ENCODE results near the gene TAS1R2. TPM values are rescaled to one million over a fixed set of nuclear protein-coding genes. Genes with fewer than 3 reads are reported as not detected.

Gene TAS1R2
- total and polyA plus RNA-seq, 2 of the 13 experiments (the other 11 are each of a cell fraction or from before 2014, with no cell fraction given) = not detected

DNA sequence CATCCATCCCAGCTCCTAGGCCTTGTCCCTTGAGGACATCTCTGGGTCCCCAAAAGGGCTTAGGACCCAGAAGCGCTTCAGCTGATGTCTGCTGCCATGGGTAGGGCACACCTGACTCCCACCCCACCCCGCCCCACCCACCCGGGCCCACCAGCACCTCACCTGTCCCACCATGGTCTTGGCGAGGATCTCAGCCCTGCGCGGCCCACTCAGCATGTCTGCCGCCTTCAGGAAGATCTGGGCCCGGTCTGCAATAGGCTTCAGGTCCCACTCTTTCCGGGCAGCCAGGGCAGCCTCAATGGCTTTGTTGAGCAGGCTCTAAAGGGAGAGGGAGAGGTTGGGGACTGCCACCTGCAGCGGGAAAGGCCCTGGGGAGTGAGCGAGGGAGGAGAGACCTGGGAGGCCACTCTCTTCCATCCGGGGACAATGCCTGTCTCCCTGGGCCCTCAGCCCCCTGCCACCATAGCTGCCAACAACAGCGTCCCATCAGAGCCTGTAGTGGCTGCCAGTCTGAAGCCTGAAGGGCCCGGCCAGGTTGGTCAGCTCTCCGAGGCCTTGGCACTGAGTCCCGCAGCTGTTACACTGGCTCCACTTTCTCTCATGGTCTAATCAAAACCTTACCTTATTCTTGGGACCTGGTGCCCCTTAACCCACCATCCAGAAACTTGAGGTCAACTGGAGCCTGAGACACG lies 26.0 kb upstream of the TAS1R2 start:
- Histone ChIP-seq H3K4me1 (ENCODE audit: insufficient read depth, low read length) (peaks cover 2% of the 10 kb centered on the region), H3K4me3 (replicated peaks in 1 of 3; ENCODE audit: insufficient read depth in 1 of 3, low read depth in 2 of 3, low read length in 3 of 3) (no peak overlapping the region), H3K9me3 (ENCODE audit: low read length) (no peaks in the 10 kb centered on the region), H3K79me2 (ENCODE audit: insufficient read depth, low read length) (peaks cover 2% of the 10 kb centered on the region), H3K4me2 (ENCODE audit: low read depth, low read length) (no peak overlapping the region), H3K36me3 (replicated peaks in 1 of 2; ENCODE audit: control insufficient read depth in 1 of 2, insufficient read depth in 2 of 2, low read length in 2 of 2) (peaks cover 55 to 92% of the 10 kb centered on the region in 2 experiments), H3K9ac (ENCODE audit: insufficient read depth, low read depth, low read length) (no peak overlapping the region), H3K27ac (ENCODE audit: extremely low read length, insufficient read depth, low read length) (no peak overlapping the region), H4K20me1 (ENCODE audit: insufficient read depth, low read length) (peaks cover 39% of the 10 kb centered on the region), H3K27me3 (ENCODE audit: control insufficient read depth in 1 of 2, insufficient read depth in 2 of 2, low read length in 2 of 2) (no peaks in the 10 kb centered on the region), H2AFZ (ENCODE audit: low read length) (no peak overlapping the region)
- FAIRE-seq (no peak), DNase-seq (ENCODE audit: low spot score) (no peak), ATAC-seq (no peak)
- 97% methylated on average over 11 of the region's 17 CpGs for WGBS (ENCODE audit: low lambda C conversion rate)
- no TSS peak for BruUV-seq (replicated peaks)
- POLR2A ChIA-PET = no interaction called here
- intact Hi-C loops (cut with micrococcal nuclease; ENCODE audit: unreplicated experiment) (loop anchor here (2.0 kb wide), 1 partner anchor 15 kb away; no protein-coding TSS in a partner anchor), in situ Hi-C loops (cut with HindIII; ENCODE audit: extremely low pct_ligation_motif_present, low pct_unique_long_range_greater_than_20kb) (no loop called here)
- TF ChIP-seq ZNF788 (CRISPR knock-in tag; IDR thresholded peaks at IDR 0.05; ENCODE audit: borderline replicate concordance) (no peak), RBFOX2 (IDR thresholded peaks at IDR 0.05; ENCODE audit: low read depth, low read length) (peak; percentile 31; the same call in 1 of the 2 replicates), AGO2 (optimal IDR thresholded peaks at IDR 0.05; ENCODE audit: low read depth, low read length) (peak; percentile 56)
- CTCF ChIA-PET (ENCODE audit: low intra/inter-chr PET ratio, low total read pairs) = interaction anchor here (2.0 to 3.0 kb wide), 2 partner anchors 22 to 27 kb away, joined by 14 to 29 read pairs; no protein-coding TSS in a partner anchor

DNA sequence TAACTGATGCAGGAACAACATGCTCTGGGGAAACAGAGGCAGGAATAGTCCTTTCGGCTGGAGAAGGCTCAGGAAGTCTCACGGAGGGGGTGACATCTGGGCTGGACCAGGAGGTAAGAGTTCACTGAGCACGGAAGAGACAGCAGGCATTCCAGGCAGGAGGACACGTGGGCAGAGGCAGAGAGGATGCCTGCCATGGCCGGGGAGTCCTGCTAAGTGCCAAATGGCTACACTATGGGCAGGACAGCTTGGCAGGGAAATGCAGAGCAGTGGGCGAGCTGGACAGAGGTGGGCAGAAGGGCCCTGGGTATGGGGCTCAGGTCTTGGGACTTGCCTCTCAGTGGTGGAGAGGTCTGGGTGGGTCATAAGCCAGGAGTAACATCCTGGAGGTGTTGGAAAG lies 25.3 kb upstream of the TAS1R2 start:
- no peaks in the 10 kb centered on the region for H3K9me3 ChIP-seq (ENCODE audit: low read length)
- in situ Hi-C loops (cut with HindIII; ENCODE audit: extremely low pct_ligation_motif_present, low pct_unique_long_range_greater_than_20kb) = no loop called here
- POLR2A ChIA-PET = interaction anchor here (0.9 to 1.3 kb wide), 2 partner anchors 15 to 18 kb away, joined by 3 to 13 read pairs; partner anchors contain the start of gene ALDH4A1
- H4K20me1 ChIP-seq (ENCODE audit: insufficient read depth, low read length) = peaks cover 32% of the 10 kb centered on the region
- 96% methylated on average over 6 of the region's 6 CpGs for WGBS (ENCODE audit: low lambda C conversion rate)
- no peak for DNase-seq (ENCODE audit: low spot score)
- no peak overlapping the region for H3K27ac ChIP-seq (ENCODE audit: extremely low read length, insufficient read depth, low read length)
- no peak overlapping the region for H2AFZ ChIP-seq (ENCODE audit: low read length)
- intact Hi-C loops (cut with micrococcal nuclease; ENCODE audit: unreplicated experiment) = loop anchor here (1.0 to 2.0 kb wide), 2 partner anchors 16 to 29 kb away; no protein-coding TSS in a partner anchor
- no peaks in the 10 kb centered on the region for H3K4me1 ChIP-seq (ENCODE audit: insufficient read depth, low read length)
- H3K79me2 ChIP-seq (ENCODE audit: insufficient read depth, low read length) = no peaks in the 10 kb centered on the region
- no peak overlapping the region for H3K4me3 ChIP-seq (replicated peaks in 1 of 3; ENCODE audit: insufficient read depth in 1 of 3, low read depth in 2 of 3, low read length in 3 of 3)
- TF ChIP-seq TAF15 (IDR thresholded peaks at IDR 0.05; ENCODE audit: low read depth, low read length, poor library complexity, severe bottlenecking) (no peak), POLR2G (IDR thresholded peaks at IDR 0.05; ENCODE audit: low read depth, low read length) (no peak), ZNF234 (CRISPR knock-in tag; conservative IDR thresholded peaks at IDR 0.05) (no peak), NFRKB (IDR thresholded peaks at IDR 0.05) (no peak), ZNF883 (CRISPR knock-in tag; IDR thresholded peaks at IDR 0.05; ENCODE audit: not compliant biosample characterization) (no peak), ZNF547 (CRISPR knock-in tag; IDR thresholded peaks at IDR 0.05) (no peak)
- TF ChIP-seq, protein P1, sequence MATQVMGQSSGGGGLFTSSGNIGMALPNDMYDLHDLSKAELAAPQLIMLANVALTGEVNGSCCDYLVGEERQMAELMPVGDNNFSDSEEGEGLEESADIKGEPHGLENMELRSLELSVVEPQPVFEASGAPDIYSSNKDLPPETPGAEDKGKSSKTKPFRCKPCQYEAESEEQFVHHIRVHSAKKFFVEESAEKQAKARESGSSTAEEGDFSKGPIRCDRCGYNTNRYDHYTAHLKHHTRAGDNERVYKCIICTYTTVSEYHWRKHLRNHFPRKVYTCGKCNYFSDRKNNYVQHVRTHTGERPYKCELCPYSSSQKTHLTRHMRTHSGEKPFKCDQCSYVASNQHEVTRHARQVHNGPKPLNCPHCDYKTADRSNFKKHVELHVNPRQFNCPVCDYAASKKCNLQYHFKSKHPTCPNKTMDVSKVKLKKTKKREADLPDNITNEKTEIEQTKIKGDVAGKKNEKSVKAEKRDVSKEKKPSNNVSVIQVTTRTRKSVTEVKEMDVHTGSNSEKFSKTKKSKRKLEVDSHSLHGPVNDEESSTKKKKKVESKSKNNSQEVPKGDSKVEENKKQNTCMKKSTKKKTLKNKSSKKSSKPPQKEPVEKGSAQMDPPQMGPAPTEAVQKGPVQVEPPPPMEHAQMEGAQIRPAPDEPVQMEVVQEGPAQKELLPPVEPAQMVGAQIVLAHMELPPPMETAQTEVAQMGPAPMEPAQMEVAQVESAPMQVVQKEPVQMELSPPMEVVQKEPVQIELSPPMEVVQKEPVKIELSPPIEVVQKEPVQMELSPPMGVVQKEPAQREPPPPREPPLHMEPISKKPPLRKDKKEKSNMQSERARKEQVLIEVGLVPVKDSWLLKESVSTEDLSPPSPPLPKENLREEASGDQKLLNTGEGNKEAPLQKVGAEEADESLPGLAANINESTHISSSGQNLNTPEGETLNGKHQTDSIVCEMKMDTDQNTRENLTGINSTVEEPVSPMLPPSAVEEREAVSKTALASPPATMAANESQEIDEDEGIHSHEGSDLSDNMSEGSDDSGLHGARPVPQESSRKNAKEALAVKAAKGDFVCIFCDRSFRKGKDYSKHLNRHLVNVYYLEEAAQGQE (IDR thresholded peaks at IDR 0.05; ENCODE audit: borderline replicate concordance in 1 of 2, low read depth in 1 of 2, low read length in 2 of 2) = no peak
- FAIRE-seq = no peak
- no peaks in the 10 kb centered on the region for H3K27me3 ChIP-seq (ENCODE audit: control insufficient read depth in 1 of 2, insufficient read depth in 2 of 2, low read length in 2 of 2)
- BruUV-seq (replicated peaks) = no TSS peak
- no peak overlapping the region for H3K4me2 ChIP-seq (ENCODE audit: low read depth, low read length)
- no peak overlapping the region for H3K9ac ChIP-seq (ENCODE audit: insufficient read depth, low read depth, low read length)
- peaks cover 56 to 92% of the 10 kb centered on the region in 2 experiments for H3K36me3 ChIP-seq (replicated peaks in 1 of 2; ENCODE audit: control insufficient read depth in 1 of 2, insufficient read depth in 2 of 2, low read length in 2 of 2)
- ATAC-seq = peak; percentile 10; the same call in 2 of the 3 replicates
- CTCF ChIA-PET (ENCODE audit: low intra/inter-chr PET ratio, low total read pairs) = interaction anchor here (1.1 to 3.0 kb wide), 6 partner anchors 18 to 212 kb away, joined by 3 to 29 read pairs (median 6); partner anchors contain the start of gene ALDH4A1

All from HepG2 (cell line).